Natural killer cell (primary cell): Measurements from ENCODE around the gene CD46. TPM values are rescaled to one million over a fixed set of nuclear protein-coding genes. Genes with fewer than 3 reads are reported as not detected.
A peak's percentile ranks its signal among the peaks of the same experiment; 100 is the strongest.

Source experiments
- ATAC-seq, 3 donors: fragments of 150-1000 bp in 2 of 3; fragments of 200-7000 bp in 1 of 3; cut with Tn5 transposase; 1 replicate in 1 of 3; 2 replicates in 2 of 3; pipeline ENCODE4 v1.10.0; 2021; ENCODE audit warnings: mild to moderate bottlenecking in 2 of 3, moderate library complexity in 2 of 3
- DNase-seq, 2 donors: peaks; one replicate each; pipeline versions ENCODE4 v3.0.0 to v3.0.0-alpha.2; 2013 to 2021; ENCODE audit warnings: mixed read lengths in 1 of 2
- H3K27ac ChIP-seq: one replicate; pipeline ENCODE4 v1.5.1; 2013; ENCODE audit warnings: mild to moderate bottlenecking, low read length
- H3K27me3 ChIP-seq: one replicate; pipeline ENCODE4 v1.6.1; 2013; ENCODE audit warnings: low read length; ENCODE audit not compliant: control insufficient read depth, insufficient read depth
- H3K36me3 ChIP-seq: one replicate; pipeline ENCODE4 v1.6.1; 2013; ENCODE audit warnings: low read length; ENCODE audit not compliant: control insufficient read depth, insufficient read depth
- H3K4me1 ChIP-seq: one replicate; pipeline ENCODE4 v1.6.1; 2013; ENCODE audit warnings: low read length; ENCODE audit not compliant: control insufficient read depth, insufficient read depth
- H3K4me3 ChIP-seq: one replicate; pipeline ENCODE4 v1.5.1; 2013; ENCODE audit warnings: low read length
- H3K9me3 ChIP-seq: one replicate; pipeline ENCODE4 v1.6.1; 2013; ENCODE audit warnings: low read length; ENCODE audit not compliant: control insufficient read depth, insufficient read depth
- H3K27ac Mint-ChIP-seq, 2 donors: one replicate each; pipeline ENCODE4 v1.8.0; 2022; ENCODE audit warnings: mild to moderate bottlenecking in 2 of 2, mixed read lengths in 2 of 2, moderate library complexity in 1 of 2
- H3K27me3 Mint-ChIP-seq, 2 donors: one replicate each; pipeline ENCODE4 v1.8.0; 2022; ENCODE audit warnings: low read depth in 2 of 2, mixed read lengths in 2 of 2
- H3K36me3 Mint-ChIP-seq: one replicate; pipeline ENCODE4 v1.8.0; 2022; ENCODE audit warnings: mixed read lengths
- H3K4me1 Mint-ChIP-seq, 2 donors: one replicate each; pipeline ENCODE4 v1.8.0; 2022; ENCODE audit warnings: mixed read lengths in 2 of 2
- H3K4me3 Mint-ChIP-seq: one replicate; pipeline ENCODE4 v1.8.0; 2022; ENCODE audit warnings: mild to moderate bottlenecking, moderate library complexity, mixed read lengths
- H3K9me3 Mint-ChIP-seq, 2 donors: one replicate each; pipeline ENCODE4 v1.8.0; 2022; ENCODE audit warnings: mixed read lengths in 2 of 2
- CTCF ChIP-seq: fragments of 200-600 bp; IDR thresholded peaks from one replicate; pipeline ENCODE4 v1.8.0; 2022; ENCODE audit warnings: antibody characterized with exemption
- WGBS: methylation state at CpG from one replicate; pipeline ENCODE4 v1.1.7; 2013; ENCODE audit warnings: missing lambda C conversion rate; ENCODE audit not compliant: insufficient coverage; 5-methylcytosine and 5-hydroxymethylcytosine counted together
- intact Hi-C: fragments of 100-400 bp; cut with micrococcal nuclease; formaldehyde crosslinking; loops from one replicate; pipeline ENCODE4 v1.14.2; 2022
- total RNA-seq, 4 donors: library from RNA; stranded (reverse); fragments of 120-200 nt in 1 of 4; gene quantifications; one replicate each; pipeline versions ENCODE4 v1.2.3 to v1.2.4, GENCODE V29; 2013 to 2022

The CD46 gene
- total RNA-seq, 3 donors from 2014 or later (not counting 1 experiment from before 2014, with no cell fraction given), result 110 to 126 (median 124) TPM

- Histone ChIP-seq H3K36me3 (peaks cover 62% of the 10 kb centered on the region), H3K27me3 (no peaks in the 10 kb centered on the region), H3K4me1 (peaks cover 25% of the 10 kb centered on the region), H3K9me3 (no peaks in the 10 kb centered on the region), H3K27ac (no peak overlapping the region), H3K4me3 (no peak overlapping the region)
- no peak for DNase-seq
- Mint-ChIP-seq H3K27ac (no peak overlapping the region), H3K27me3 (no peaks in the 10 kb centered on the region), H3K9me3 (no peaks in the 10 kb centered on the region), H3K4me1 (peaks cover 44 to 76% of the 10 kb centered on the region in 2 donors), H3K4me3 (no peak overlapping the region), H3K36me3 (no peaks in the 10 kb centered on the region)
- intact Hi-C loops, result no loop called here
- ATAC-seq, result no peak
- 97% methylated on average over 7 of the region's 8 CpGs for WGBS
- TF ChIP-seq CTCF, result no peak
These were observed 59.5 kb downstream of the CD46 start for GRCh38 chr1:207811319-207811718.

GRCh38 chr1:207811920-207812720 lies 60.3 kb downstream of the CD46 start:
- H3K9me3 ChIP-seq, result no peaks in the 10 kb centered on the region
- Mint-ChIP-seq H3K27ac (peak overlapping the region in 1 of 2 donors; percentile 66), H3K27me3 (no peaks in the 10 kb centered on the region), H3K36me3 (no peaks in the 10 kb centered on the region), H3K4me3 (no peak overlapping the region), H3K4me1 (peaks cover 44 to 76% of the 10 kb centered on the region in 2 donors), H3K9me3 (no peaks in the 10 kb centered on the region)
- H3K27ac ChIP-seq, result no peak overlapping the region
- H3K4me1 ChIP-seq, result peaks cover 20% of the 10 kb centered on the region
- intact Hi-C loops, result no loop called here
- peak; percentile 23 for TF ChIP-seq CTCF
- peaks cover 61% of the 10 kb centered on the region for H3K36me3 ChIP-seq
- DNase-seq (no peak), ATAC-seq (peak in 2 of 3 donors; percentile 56 to 59)
- 93% methylated on average over 16 of the region's 16 CpGs for WGBS
- no peaks in the 10 kb centered on the region for H3K27me3 ChIP-seq
- no peak overlapping the region for H3K4me3 ChIP-seq

- H3K27ac Mint-ChIP-seq, result peak overlapping the region in 1 of 2 donors; percentile 1
- no peaks in the 10 kb centered on the region for H3K9me3 Mint-ChIP-seq
- peaks cover 59% of the 10 kb centered on the region for H3K36me3 ChIP-seq
- H3K36me3 Mint-ChIP-seq, result no peaks in the 10 kb centered on the region
- H3K4me1 Mint-ChIP-seq, result peaks cover 52 to 76% of the 10 kb centered on the region in 2 donors
- H3K27me3 Mint-ChIP-seq, result no peaks in the 10 kb centered on the region
- ATAC-seq (no peak), DNase-seq (no peak)
- intact Hi-C loops, result no loop called here
- H3K4me3 ChIP-seq, result no peak overlapping the region
- no peaks in the 10 kb centered on the region for H3K27me3 ChIP-seq
- no peak overlapping the region for H3K4me3 Mint-ChIP-seq
- H3K4me1 ChIP-seq, result peaks cover 12% of the 10 kb centered on the region
- H3K9me3 ChIP-seq, result no peaks in the 10 kb centered on the region
- 97% methylated on average over 10 of the region's 10 CpGs for WGBS
- no peak for TF ChIP-seq CTCF
- no peak overlapping the region for H3K27ac ChIP-seq
These were observed 61.1 kb downstream of the CD46 start for GRCh38 chr1:207812778-207813511.
